Nephron (organoid): ENCODE measurements around the gene MYBPC2.

ENCODE experiments used
- H3K27ac Mint-ChIP-seq, 3 experiments: 2 replicates each; pipeline ENCODE4 v1.8.0; 2020; ENCODE audit warnings: mixed read lengths in 3 of 3, mild to moderate bottlenecking in 2 of 3, moderate library complexity in 1 of 3
- H3K27me3 Mint-ChIP-seq: 2 replicates; pipeline ENCODE4 v1.8.0; 2021; ENCODE audit warnings: low read depth, mild to moderate bottlenecking, moderate library complexity, mixed read lengths
- H3K36me3 Mint-ChIP-seq: 2 replicates; pipeline ENCODE4 v1.8.0; 2020; ENCODE audit warnings: low read depth, mixed read lengths
- H3K4me1 Mint-ChIP-seq: 2 replicates; pipeline ENCODE4 v1.8.0; 2020; ENCODE audit warnings: mixed read lengths
- H3K4me3 Mint-ChIP-seq, 3 experiments: 2 replicates each; pipeline ENCODE4 v1.8.0; 2020; ENCODE audit warnings: mild to moderate bottlenecking in 3 of 3, mixed read lengths in 3 of 3, moderate library complexity in 2 of 3
- H3K9me3 Mint-ChIP-seq: 2 replicates; pipeline ENCODE4 v1.8.0; 2020; ENCODE audit warnings: mixed read lengths
- CTCF ChIP-seq, 3 experiments: fragments of 200-600 bp; sonication (generic); IDR thresholded peaks; one replicate each; pipeline ENCODE4 v1.5.0; 2021; ENCODE audit warnings: antibody characterized with exemption in 3 of 3; ENCODE audit not compliant: unreplicated experiment in 3 of 3

MYBPC2 gene

GRCh38 chr19:50461066-50461875, 28.6 kb downstream of the MYBPC2 start:
- H3K36me3 Mint-ChIP-seq, result no peaks in the 10 kb centered on the region
- H3K27me3 Mint-ChIP-seq, result peaks cover 9% of the 10 kb centered on the region
- H3K4me1 Mint-ChIP-seq, result peaks cover 13% of the 10 kb centered on the region
- H3K4me3 Mint-ChIP-seq, result no peak overlapping the region
- TF ChIP-seq CTCF (IDR thresholded peaks at IDR 0.05; ENCODE audit: unreplicated experiment in 3 of 3), result peak; percentile 80 to 83 (median 83)
- H3K27ac Mint-ChIP-seq, result peak overlapping the region in 2 of 3 experiments; percentile 19 to 64
- no peaks in the 10 kb centered on the region for H3K9me3 Mint-ChIP-seq

GRCh38 chr19:50462970-50463369, 30.3 kb downstream of the MYBPC2 start:
- Mint-ChIP-seq H3K27me3 (peaks cover 9% of the 10 kb centered on the region), H3K9me3 (no peaks in the 10 kb centered on the region), H3K4me1 (peaks cover 13% of the 10 kb centered on the region), H3K36me3 (no peaks in the 10 kb centered on the region), H3K27ac (no peak overlapping the region), H3K4me3 (no peak overlapping the region)
- TF ChIP-seq CTCF (IDR thresholded peaks at IDR 0.05; ENCODE audit: unreplicated experiment in 3 of 3), result no peak

GRCh38 chr19:50464348-50464747, 31.7 kb downstream of the MYBPC2 start:
- H3K9me3 Mint-ChIP-seq, result no peaks in the 10 kb centered on the region
- peaks cover 13% of the 10 kb centered on the region for H3K4me1 Mint-ChIP-seq
- TF ChIP-seq CTCF (IDR thresholded peaks at IDR 0.05; ENCODE audit: unreplicated experiment in 3 of 3), result no peak
- no peak overlapping the region for H3K4me3 Mint-ChIP-seq
- peaks cover 9% of the 10 kb centered on the region for H3K27me3 Mint-ChIP-seq
- H3K36me3 Mint-ChIP-seq, result no peaks in the 10 kb centered on the region
- H3K27ac Mint-ChIP-seq, result no peak overlapping the region

- Mint-ChIP-seq H3K4me3 (no peak overlapping the region), H3K27ac (no peak overlapping the region)
Measured at GRCh38 chr19:50465000-50465399, 32.3 kb downstream of the MYBPC2 start.

GRCh38 chr19:50465986-50466705, 33.5 kb downstream of the MYBPC2 start:
- peaks cover 6% of the 10 kb centered on the region for H3K4me1 Mint-ChIP-seq
- H3K9me3 Mint-ChIP-seq, result no peaks in the 10 kb centered on the region
- peak; percentile 25 to 48 (median 37) for TF ChIP-seq CTCF (IDR thresholded peaks at IDR 0.05; ENCODE audit: unreplicated experiment in 3 of 3)
- no peaks in the 10 kb centered on the region for H3K36me3 Mint-ChIP-seq
- peaks cover 3% of the 10 kb centered on the region for H3K27me3 Mint-ChIP-seq
- no peak overlapping the region for H3K27ac Mint-ChIP-seq
- H3K4me3 Mint-ChIP-seq, result no peak overlapping the region

More at GRCh38 chr19:50465000-50465399, 32.3 kb downstream of the MYBPC2 start:
- Mint-ChIP-seq H3K4me1 (peaks cover 13% of the 10 kb centered on the region), H3K27me3 (peaks cover 8% of the 10 kb centered on the region), H3K9me3 (no peaks in the 10 kb centered on the region), H3K36me3 (no peaks in the 10 kb centered on the region)
- TF ChIP-seq CTCF (IDR thresholded peaks at IDR 0.05; ENCODE audit: unreplicated experiment in 3 of 3), result no peak
